H1 (cell line): ENCODE measurements around the gene AP2A1. TPM values are rescaled to one million over a fixed set of nuclear protein-coding genes. Genes with fewer than 3 reads are reported as not detected.

Source experiments
- CTCF ChIA-PET: fragments of 300-600 bp; sonication (Branson Sonifier 250); formaldehyde crosslinking; loops from one replicate; lab custom pipeline; 2021; ENCODE audit not compliant: partially characterized antibody; lab: Charles Lee
- POLR2A ChIA-PET: fragments of 300-600 bp; sonication (Branson Sonifier 250); formaldehyde crosslinking; loops from one replicate; lab custom pipeline; 2021; ENCODE audit warnings: inconsistent platforms; ENCODE audit not compliant: partially characterized antibody; lab: Charles Lee
- DNase-seq, 2 experiments: peaks; one replicate each; pipeline versions ENCODE4 v3.0.0 to v3.0.0-alpha.2; 2010 to 2022; ENCODE audit warnings: low spot score in 2 of 2, low read depth in 1 of 2, mixed read lengths in 1 of 2
- FAIRE-seq: peaks from 2 replicates; lab custom pipeline; 2011; peaks lifted over from hg19 to GRCh38; lab: Jason Lieb, UNC
- H2AFZ ChIP-seq: 2 replicates; pipeline ENCODE4 v1.8.1; 2012; ENCODE audit warnings: low read length, inconsistent platforms
- H2AK5ac ChIP-seq: 2 replicates; pipeline ENCODE4 v1.6.1; 2013; ENCODE audit warnings: low read depth, low read length
- H2BK120ac ChIP-seq: replicated peaks from 2 replicates; pipeline ENCODE3; 2013; ENCODE audit warnings: low read depth, low read length, inconsistent platforms
- H2BK12ac ChIP-seq: 2 replicates; pipeline ENCODE4 v1.6.1; 2013; ENCODE audit warnings: low read depth, low read length
- H2BK15ac ChIP-seq: 2 replicates; pipeline ENCODE4 v1.6.1; 2013; ENCODE audit warnings: low read length
- H2BK20ac ChIP-seq: 2 replicates; pipeline ENCODE4 v1.6.1; 2013; ENCODE audit warnings: low read length
- H2BK5ac ChIP-seq: 2 replicates; pipeline ENCODE4 v1.6.1; 2013; ENCODE audit warnings: low read depth, low read length
- H3K14ac ChIP-seq: 2 replicates; pipeline ENCODE4 v1.6.1; 2013; ENCODE audit warnings: inconsistent platforms; ENCODE audit not compliant: insufficient read length
- H3K18ac ChIP-seq: 2 replicates; pipeline ENCODE4 v1.6.1; 2013; ENCODE audit warnings: low read length; ENCODE audit errors: extremely low read depth
- H3K23ac ChIP-seq: 2 replicates; pipeline ENCODE4 v1.6.1; 2013; ENCODE audit warnings: inconsistent platforms; ENCODE audit not compliant: insufficient read length
- H3K23me2 ChIP-seq: 2 replicates; pipeline ENCODE4 v1.6.1; 2013; ENCODE audit warnings: low read depth, low read length
- H3K27ac ChIP-seq: 2 replicates; pipeline ENCODE4 v1.6.1; 2011; ENCODE audit warnings: low read depth, low read length, inconsistent platforms
- H3K27me3 ChIP-seq, 4 experiments: replicated peaks in 1 of 4; 1 replicate in 1 of 4; 2 replicates in 3 of 4; pipeline versions ENCODE4 v1.6.1 to v1.8.1; 2011 to 2013; ENCODE audit warnings: low read length in 3 of 4, mild to moderate bottlenecking in 3 of 4, inconsistent platforms in 2 of 4, mixed read lengths in 2 of 4, moderate library complexity in 1 of 4; ENCODE audit not compliant: control insufficient read depth in 3 of 4, insufficient read depth in 3 of 4; ENCODE audit errors: extremely low read depth in 1 of 4
- H3K36me3 ChIP-seq, 4 experiments: 2 replicates each; pipeline versions ENCODE4 v1.6.1 to v1.8.1; 2011 to 2013; ENCODE audit warnings: mild to moderate bottlenecking in 4 of 4, low read length in 3 of 4, moderate library complexity in 2 of 4, control low read depth in 1 of 4, inconsistent platforms in 1 of 4; ENCODE audit not compliant: insufficient read depth in 4 of 4, control insufficient read depth in 2 of 4
- H3K4ac ChIP-seq: replicated peaks from 2 replicates; pipeline ENCODE3; 2013; ENCODE audit warnings: low read length, low read depth, mixed read lengths, inconsistent platforms; ENCODE audit not compliant: insufficient read length
- H3K4me1 ChIP-seq, 4 experiments: replicated peaks in 1 of 4; 1 replicate in 1 of 4; 2 replicates in 3 of 4; pipeline versions ENCODE4 v1.6.1 to v1.8.1; 2011 to 2013; ENCODE audit warnings: low read length in 3 of 4, inconsistent platforms in 2 of 4, mixed read lengths in 1 of 4; ENCODE audit not compliant: insufficient read depth in 4 of 4, control insufficient read depth in 3 of 4
- H3K4me2 ChIP-seq, 2 experiments: 2 replicates each; pipeline versions ENCODE4 v1.6.1 to v1.8.1; 2011 to 2013; ENCODE audit warnings: low read depth in 2 of 2, low read length in 2 of 2, control low read depth in 1 of 2, inconsistent platforms in 1 of 2, mild to moderate bottlenecking in 1 of 2; ENCODE audit not compliant: insufficient read depth in 1 of 2
- H3K4me3 ChIP-seq, 4 experiments: fragments of 200-600, 300-600 bp in 1 of 4; sonication (generic), shearing (Covaris generic), sonication (Bioruptor Twin) in 1 of 4; 2 replicates each; pipeline versions ENCODE4 v1.5.1 to v1.8.1; 2011 to 2016; ENCODE audit warnings: low read length in 4 of 4, low read depth in 3 of 4, control low read depth in 2 of 4, inconsistent platforms in 2 of 4, mild to moderate bottlenecking in 2 of 4, mixed read lengths in 1 of 4, moderate library complexity in 1 of 4; ENCODE audit not compliant: insufficient read depth in 2 of 4; ENCODE audit errors: extremely low read depth in 1 of 4
- H3K56ac ChIP-seq: replicated peaks from 2 replicates; pipeline ENCODE3; 2013; ENCODE audit warnings: low read depth, mild to moderate bottlenecking, mixed read lengths, low read length, inconsistent platforms; ENCODE audit not compliant: insufficient read length
- H3K79me1 ChIP-seq: 2 replicates; pipeline ENCODE4 v1.6.1; 2013; ENCODE audit warnings: low read depth, low read length, control low read depth
- H3K79me2 ChIP-seq, 2 experiments: 2 replicates each; pipeline versions ENCODE4 v1.6.1 to v1.8.1; 2012 to 2013; ENCODE audit warnings: low read length in 2 of 2, mild to moderate bottlenecking in 2 of 2, inconsistent platforms in 1 of 2; ENCODE audit not compliant: insufficient read depth in 2 of 2, control insufficient read depth in 1 of 2
- H3K9ac ChIP-seq, 4 experiments: replicated peaks in 1 of 4; 1 replicate in 1 of 4; 2 replicates in 3 of 4; pipeline versions ENCODE4 v1.6.1 to v1.8.1; 2011 to 2013; ENCODE audit warnings: low read depth in 3 of 4, low read length in 3 of 4, control low read depth in 2 of 4, mild to moderate bottlenecking in 2 of 4, moderate library complexity in 2 of 4, inconsistent platforms in 1 of 4; ENCODE audit errors: extremely low read depth in 1 of 4
- H3K9me3 ChIP-seq, 2 experiments: 2 replicates each; pipeline versions ENCODE4 v1.6.1 to v1.8.1; 2012 to 2013; ENCODE audit warnings: mild to moderate bottlenecking in 2 of 2, moderate library complexity in 2 of 2, control low read depth in 1 of 2, inconsistent platforms in 1 of 2, low read depth in 1 of 2, low read length in 1 of 2, mixed read lengths in 1 of 2; ENCODE audit not compliant: insufficient read depth in 2 of 2
- H4K20me1 ChIP-seq, 2 experiments: replicated peaks in 1 of 2; 2 replicates each; pipeline versions ENCODE3 to v1.8.1; 2011 to 2013; ENCODE audit warnings: inconsistent platforms in 2 of 2, low read length in 2 of 2, mild to moderate bottlenecking in 1 of 2; ENCODE audit not compliant: insufficient read depth in 2 of 2, control insufficient read depth in 1 of 2
- H4K5ac ChIP-seq: 2 replicates; pipeline ENCODE4 v1.6.1; 2013; ENCODE audit warnings: low read length, low read depth, mixed read lengths, inconsistent platforms; ENCODE audit not compliant: insufficient read length
- H4K8ac ChIP-seq: 2 replicates; pipeline ENCODE4 v1.8.0; 2013; ENCODE audit warnings: mild to moderate bottlenecking, moderate library complexity, low read length, inconsistent platforms; ENCODE audit not compliant: insufficient read depth; ENCODE audit errors: extremely low read depth
- H4K91ac ChIP-seq: replicated peaks from 2 replicates; pipeline ENCODE3; 2013; ENCODE audit warnings: low read length, mixed read lengths, inconsistent platforms; ENCODE audit not compliant: insufficient read length
- EP300 ChIP-seq, 2 experiments: IDR thresholded peaks; 1 replicate in 1 of 2; 2 replicates in 1 of 2; pipeline ENCODE4 v1.6.1; 2011 to 2012; ENCODE audit warnings: low read depth in 2 of 2, low read length in 2 of 2, mild to moderate bottlenecking in 2 of 2, borderline replicate concordance in 1 of 2, inconsistent platforms in 1 of 2, moderate library complexity in 1 of 2
- HDAC2 ChIP-seq, 2 experiments: fragments of 300-600 bp in 1 of 2; sonication (generic) in 1 of 2; IDR thresholded peaks; 2 replicates each; pipeline ENCODE4 v1.6.1; 2011 to 2012; ENCODE audit warnings: low read depth in 2 of 2, low read length in 2 of 2, mild to moderate bottlenecking in 2 of 2, moderate library complexity in 2 of 2, borderline replicate concordance in 1 of 2, inconsistent platforms in 1 of 2
- NRF1 ChIP-seq: IDR thresholded peaks from 2 replicates; pipeline ENCODE4 v1.6.1; 2011; ENCODE audit warnings: mild to moderate bottlenecking, low read depth, low read length, improper control_type of control experiment
- PHF8 ChIP-seq: fragments of 200-600 bp; sonication (generic); conservative IDR thresholded peaks from 2 replicates; pipeline ENCODE4 v1.7.1; 2012; ENCODE audit warnings: low read depth, mild to moderate bottlenecking, inconsistent platforms, low read length, moderate library complexity
- SRF ChIP-seq: IDR thresholded peaks from 2 replicates; pipeline ENCODE4 v1.6.1; 2011; ENCODE audit warnings: mild to moderate bottlenecking, low read depth, low read length, moderate library complexity
- TAF1 ChIP-seq: IDR thresholded peaks from 2 replicates; pipeline ENCODE4 v1.6.1; 2011; ENCODE audit warnings: mild to moderate bottlenecking, low read depth, low read length
- WGBS, 2 experiments: shearing (Covaris generic) in 1 of 2; methylation state at CpG; one replicate each; pipeline versions ENCODE4 v1.1.6 to v1.1.7; 2013 to 2015; ENCODE audit warnings: low lambda C conversion rate in 2 of 2, mixed read lengths in 2 of 2, inconsistent platforms in 1 of 2, low coverage in 1 of 2, missing lambda C conversion rate in 1 of 2; ENCODE audit not compliant: insufficient replicate concordance in 2 of 2, insufficient coverage in 1 of 2, insufficient read length in 1 of 2; ENCODE audit errors: extremely low coverage in 1 of 2, missing lambda C conversion rate in 1 of 2; 5-methylcytosine and 5-hydroxymethylcytosine counted together
- polyA plus RNA-seq, 7 experiments: library from polyadenylated mRNA; depleted of rRNA in 3 of 7; stranded (reverse) in 5 of 7; unstranded in 2 of 7; fragments of >200 nt in 5 of 7; fragments of 200-250 nt in 2 of 7; gene quantifications; 1 replicate in 5 of 7; 2 replicates in 1 of 7; 4 replicates in 1 of 7; pipeline versions ENCODE4 v1.2.1 to v1.2.3, GENCODE V29; 2011 to 2013; ENCODE audit warnings: missing spikeins in 2 of 7, mixed read lengths in 2 of 7
- total RNA-seq: library from RNA; stranded (reverse); fragmentation: NEBNext Ultra II Directional; extraction: Animal tissue kit (Norgen Biotek cat#: 25700); gene quantifications from 2 replicates; pipeline ENCODE4 v1.2.1, GENCODE V29; 2021
- TF ChIP-seq, protein P1 (sequence below), 3 experiments: IDR thresholded peaks; 1 replicate in 2 of 3; 2 replicates in 1 of 3; pipeline versions ENCODE4 v1.5.1 to v1.6.1; 2011; ENCODE audit warnings: low read length in 3 of 3, mild to moderate bottlenecking in 3 of 3, inconsistent platforms in 2 of 3, low read depth in 1 of 3, moderate library complexity in 1 of 3; ENCODE audit not compliant: insufficient read depth in 1 of 3; ENCODE audit errors: control extremely low read depth in 1 of 3
- TF ChIP-seq, protein P2 (sequence below): IDR thresholded peaks from 2 replicates; pipeline ENCODE4 v1.6.1; 2012; ENCODE audit warnings: low read length, inconsistent platforms

AP2A1 gene
- total and polyA plus RNA-seq, 2 of the 8 experiments (the other 6 are each of a cell fraction or from before 2014, with no cell fraction given) = 105 to 106 TPM

DNA sequence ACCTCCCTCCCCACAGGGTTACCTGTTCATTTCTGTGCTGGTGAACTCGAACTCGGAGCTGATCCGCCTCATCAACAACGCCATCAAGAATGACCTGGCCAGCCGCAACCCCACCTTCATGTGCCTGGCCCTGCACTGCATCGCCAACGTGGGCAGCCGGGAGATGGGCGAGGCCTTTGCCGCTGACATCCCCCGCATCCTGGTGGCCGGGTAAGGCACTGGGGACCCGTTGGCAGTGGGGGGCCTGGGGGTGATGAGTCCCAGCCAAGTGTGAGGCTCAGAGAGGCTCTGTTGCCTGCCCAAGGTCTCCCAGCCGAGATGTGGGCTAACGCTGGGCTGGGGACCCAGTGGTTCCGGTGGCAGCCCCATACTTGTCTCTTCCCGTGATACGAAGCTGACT is 15.7 kb downstream of the AP2A1 start:
- no peak overlapping the region for H3K4me2 ChIP-seq
- H3K4me3 ChIP-seq = no peak overlapping the region
- H3K36me3 ChIP-seq = peaks cover 2 to 17% (median 10%) of the 10 kb centered on the region in 4 experiments; a peak in 6 of 8 replicates
- no peak overlapping the region for H2BK5ac ChIP-seq
- peaks cover 2 to 7% of the 10 kb centered on the region in 2 experiments for H4K20me1 ChIP-seq
- H3K27me3 ChIP-seq = no peaks in the 10 kb centered on the region
- no peak overlapping the region for H3K56ac ChIP-seq
- no peak overlapping the region for H4K8ac ChIP-seq
- no peak overlapping the region for H3K4ac ChIP-seq
- no peaks in the 10 kb centered on the region for H3K79me2 ChIP-seq
- H3K9me3 ChIP-seq = no peaks in the 10 kb centered on the region
- H4K91ac ChIP-seq = no peak overlapping the region
- no peak overlapping the region for H2BK12ac ChIP-seq
- no peak overlapping the region for H3K27ac ChIP-seq
- H4K5ac ChIP-seq = no peak overlapping the region
- H2AFZ ChIP-seq = no peak overlapping the region
- CTCF ChIA-PET = interaction anchor here (0.6 to 1.1 kb wide), 2 partner anchors 15 to 86 kb away, joined by 3 to 4 read pairs; no protein-coding TSS in a partner anchor
- no peak overlapping the region for H2BK15ac ChIP-seq
- no peak overlapping the region for H3K23ac ChIP-seq
- FAIRE-seq (no peak), DNase-seq (no peak)
- H3K18ac ChIP-seq = no peak overlapping the region
- H2AK5ac ChIP-seq = no peak overlapping the region
- H2BK120ac ChIP-seq = no peak overlapping the region
- no peaks in the 10 kb centered on the region; the same call in 1 of the 2 replicates for H3K23me2 ChIP-seq
- no peaks in the 10 kb centered on the region; a peak in 2 of 7 replicates for H3K4me1 ChIP-seq
- POLR2A ChIA-PET = interaction anchor here (1.7 kb wide), 1 partner anchor 9 kb away, joined by 5 read pairs; no protein-coding TSS in a partner anchor
- H3K9ac ChIP-seq = no peak overlapping the region
- no peak overlapping the region for H3K14ac ChIP-seq
- no peak overlapping the region for H2BK20ac ChIP-seq
- peaks cover 8% of the 10 kb centered on the region for H3K79me1 ChIP-seq
- WGBS, 2 experiments = 96% methylated on average over 18 of the region's 18 CpGs; no CpG with 5 or more reads in 1 of the 2 experiments
- TF ChIP-seq PHF8 (no peak), SRF (no peak), EP300 (IDR thresholded peaks at IDR 0.05; ENCODE audit: borderline replicate concordance in 1 of 2, low read depth in 2 of 2, low read length in 2 of 2) (no peak), HDAC2 (IDR thresholded peaks at IDR 0.05; ENCODE audit: borderline replicate concordance in 1 of 2, low read depth in 2 of 2, low read length in 2 of 2) (no peak), NRF1 (no peak), TAF1 (no peak)
- TF ChIP-seq, protein P1, sequence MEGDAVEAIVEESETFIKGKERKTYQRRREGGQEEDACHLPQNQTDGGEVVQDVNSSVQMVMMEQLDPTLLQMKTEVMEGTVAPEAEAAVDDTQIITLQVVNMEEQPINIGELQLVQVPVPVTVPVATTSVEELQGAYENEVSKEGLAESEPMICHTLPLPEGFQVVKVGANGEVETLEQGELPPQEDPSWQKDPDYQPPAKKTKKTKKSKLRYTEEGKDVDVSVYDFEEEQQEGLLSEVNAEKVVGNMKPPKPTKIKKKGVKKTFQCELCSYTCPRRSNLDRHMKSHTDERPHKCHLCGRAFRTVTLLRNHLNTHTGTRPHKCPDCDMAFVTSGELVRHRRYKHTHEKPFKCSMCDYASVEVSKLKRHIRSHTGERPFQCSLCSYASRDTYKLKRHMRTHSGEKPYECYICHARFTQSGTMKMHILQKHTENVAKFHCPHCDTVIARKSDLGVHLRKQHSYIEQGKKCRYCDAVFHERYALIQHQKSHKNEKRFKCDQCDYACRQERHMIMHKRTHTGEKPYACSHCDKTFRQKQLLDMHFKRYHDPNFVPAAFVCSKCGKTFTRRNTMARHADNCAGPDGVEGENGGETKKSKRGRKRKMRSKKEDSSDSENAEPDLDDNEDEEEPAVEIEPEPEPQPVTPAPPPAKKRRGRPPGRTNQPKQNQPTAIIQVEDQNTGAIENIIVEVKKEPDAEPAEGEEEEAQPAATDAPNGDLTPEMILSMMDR (IDR thresholded peaks at IDR 0.05; ENCODE audit: control extremely low read depth in 1 of 3, insufficient read depth in 1 of 3, low read depth in 1 of 3, low read length in 3 of 3) = no peak
- TF ChIP-seq, protein P2, sequence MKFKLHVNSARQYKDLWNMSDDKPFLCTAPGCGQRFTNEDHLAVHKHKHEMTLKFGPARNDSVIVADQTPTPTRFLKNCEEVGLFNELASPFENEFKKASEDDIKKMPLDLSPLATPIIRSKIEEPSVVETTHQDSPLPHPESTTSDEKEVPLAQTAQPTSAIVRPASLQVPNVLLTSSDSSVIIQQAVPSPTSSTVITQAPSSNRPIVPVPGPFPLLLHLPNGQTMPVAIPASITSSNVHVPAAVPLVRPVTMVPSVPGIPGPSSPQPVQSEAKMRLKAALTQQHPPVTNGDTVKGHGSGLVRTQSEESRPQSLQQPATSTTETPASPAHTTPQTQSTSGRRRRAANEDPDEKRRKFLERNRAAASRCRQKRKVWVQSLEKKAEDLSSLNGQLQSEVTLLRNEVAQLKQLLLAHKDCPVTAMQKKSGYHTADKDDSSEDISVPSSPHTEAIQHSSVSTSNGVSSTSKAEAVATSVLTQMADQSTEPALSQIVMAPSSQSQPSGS = no peak
